CD14-positive monocyte (primary cell): ENCODE results near the gene ATPAF2. TPM values are rescaled to one million over a fixed set of nuclear protein-coding genes. Genes with fewer than 3 reads are reported as not detected.

Source experiments
- DNase-seq, 3 donors: peaks; one replicate each; pipeline ENCODE4 v3.0.0-alpha.2; 2011 to 2022
- H2AFZ ChIP-seq: 2 replicates; pipeline ENCODE4 v1.6.0; 2012; ENCODE audit warnings: mild to moderate bottlenecking, low read depth, low read length, inconsistent platforms; ENCODE audit not compliant: insufficient read depth, poor library complexity, severe bottlenecking
- H3K27ac ChIP-seq, 2 donors: 1 replicate in 1 of 2; 2 replicates in 1 of 2; pipeline ENCODE4 v1.5.1; 2012 to 2013; ENCODE audit warnings: low read length in 2 of 2, control low read depth in 1 of 2, inconsistent platforms in 1 of 2, low read depth in 1 of 2, mild to moderate bottlenecking in 1 of 2
- H3K27me3 ChIP-seq, 2 donors: one replicate each; pipeline versions ENCODE4 v1.6.0 to v1.6.1; 2011 to 2013; ENCODE audit warnings: low read length in 2 of 2; ENCODE audit not compliant: control insufficient read depth in 2 of 2, insufficient read depth in 2 of 2
- H3K36me3 ChIP-seq, 2 donors: replicated peaks in 1 of 2; 1 replicate in 1 of 2; 2 replicates in 1 of 2; pipeline versions ENCODE4 v1.5.1 to v1.6.1; 2012 to 2013; ENCODE audit warnings: low read length in 2 of 2, control low read depth in 1 of 2, inconsistent platforms in 1 of 2, mild to moderate bottlenecking in 1 of 2; ENCODE audit not compliant: insufficient read depth in 2 of 2, control insufficient read depth in 1 of 2
- H3K4me1 ChIP-seq, 2 donors: 1 replicate in 1 of 2; 2 replicates in 1 of 2; pipeline versions ENCODE4 v1.5.1 to v1.6.1; 2012 to 2013; ENCODE audit warnings: low read length in 2 of 2, control low read depth in 1 of 2, inconsistent platforms in 1 of 2, mild to moderate bottlenecking in 1 of 2, moderate library complexity in 1 of 2; ENCODE audit not compliant: insufficient read depth in 2 of 2, control insufficient read depth in 1 of 2
- H3K4me2 ChIP-seq: replicated peaks from 2 replicates; pipeline ENCODE3; 2012; ENCODE audit warnings: low read length, moderate library complexity, mild to moderate bottlenecking; ENCODE audit not compliant: poor library complexity, severe bottlenecking; ENCODE audit errors: extremely low read depth
- H3K4me3 ChIP-seq, 3 experiments: fragments of 200-600 bp in 1 of 3; sonication (generic) in 1 of 3; replicated peaks in 1 of 3; 1 replicate in 2 of 3; 2 replicates in 1 of 3; pipeline ENCODE4 v1.5.1; 2011 to 2013; ENCODE audit warnings: low read length in 3 of 3, mild to moderate bottlenecking in 3 of 3, control low read depth in 2 of 3, low read depth in 2 of 3, inconsistent platforms in 1 of 3, moderate library complexity in 1 of 3
- H3K79me2 ChIP-seq: 2 replicates; pipeline ENCODE4 v1.6.0; 2012; ENCODE audit warnings: mild to moderate bottlenecking, control low read depth, inconsistent platforms, low read length, moderate library complexity; ENCODE audit not compliant: insufficient read depth
- H3K9ac ChIP-seq: 2 replicates; pipeline ENCODE4 v1.6.0; 2017; ENCODE audit warnings: low read length, mild to moderate bottlenecking; ENCODE audit not compliant: insufficient read depth, poor library complexity, severe bottlenecking
- H3K9me3 ChIP-seq, 2 donors: replicated peaks in 1 of 2; 1 replicate in 1 of 2; 2 replicates in 1 of 2; pipeline versions ENCODE4 v1.5.1 to v1.6.1; 2012 to 2013; ENCODE audit warnings: low read length in 2 of 2, control low read depth in 1 of 2; ENCODE audit not compliant: control insufficient read depth in 1 of 2, insufficient read depth in 1 of 2
- H4K20me1 ChIP-seq: 2 replicates; pipeline ENCODE4 v1.6.0; 2012; ENCODE audit warnings: mild to moderate bottlenecking, low read length, control low read depth, moderate library complexity; ENCODE audit not compliant: insufficient read depth
- H3K27ac Mint-ChIP-seq, 7 donors: one replicate each; pipeline ENCODE4 v1.8.0; 2020; ENCODE audit warnings: mild to moderate bottlenecking in 7 of 7, mixed read lengths in 7 of 7, moderate library complexity in 6 of 7, inconsistent platforms in 2 of 7
- H3K27me3 Mint-ChIP-seq, 3 donors: one replicate each; pipeline ENCODE4 v1.8.0; 2021 to 2022; ENCODE audit warnings: low read depth in 3 of 3, mild to moderate bottlenecking in 3 of 3, mixed read lengths in 3 of 3, moderate library complexity in 3 of 3, inconsistent platforms in 1 of 3
- H3K36me3 Mint-ChIP-seq, 2 donors: one replicate each; pipeline ENCODE4 v1.8.0; 2020; ENCODE audit warnings: mixed read lengths in 2 of 2, inconsistent platforms in 1 of 2, mild to moderate bottlenecking in 1 of 2
- H3K4me1 Mint-ChIP-seq: one replicate; pipeline ENCODE4 v1.8.0; 2020; ENCODE audit warnings: mild to moderate bottlenecking, mixed read lengths
- H3K4me3 Mint-ChIP-seq, 2 donors: one replicate each; pipeline ENCODE4 v1.8.0; 2020; ENCODE audit warnings: mild to moderate bottlenecking in 2 of 2, mixed read lengths in 2 of 2, moderate library complexity in 1 of 2
- H3K9me3 Mint-ChIP-seq, 7 donors: one replicate each; pipeline ENCODE4 v1.8.0; 2020 to 2022; ENCODE audit warnings: mixed read lengths in 7 of 7, mild to moderate bottlenecking in 6 of 7, moderate library complexity in 6 of 7, inconsistent platforms in 2 of 7
- CTCF ChIP-seq: fragments of 200-600 bp; IDR thresholded peaks from one replicate; pipeline ENCODE4 v1.8.0; 2022; ENCODE audit warnings: antibody characterized with exemption, mild to moderate bottlenecking
- WGBS: methylation state at CpG from one replicate; pipeline ENCODE4 v1.1.5; 2013; ENCODE audit warnings: missing lambda C conversion rate; ENCODE audit not compliant: insufficient coverage; 5-methylcytosine and 5-hydroxymethylcytosine counted together
- intact Hi-C, 2 donors: fragments of 100-400 bp; cut with micrococcal nuclease; formaldehyde crosslinking; loops; one replicate each; pipeline versions ENCODE4 v1.15.0 to v1.15.1; 2023
- polyA plus RNA-seq, 3 donors: library from polyadenylated mRNA; depleted of rRNA in 1 of 3; unstranded in 2 of 3; stranded (reverse) in 1 of 3; fragments of 300-500 nt in 2 of 3; fragments of >200 nt in 1 of 3; fragmentation: Illumina TruSeq in 2 of 3; gene quantifications; 1 replicate in 2 of 3; 2 replicates in 1 of 3; pipeline ENCODE4 v1.2.3, GENCODE V29; 2012 to 2021

ATPAF2 gene
- polyA plus RNA-seq, 3 donors: 41.3 to 50.8 (median 44.9) TPM

GRCh38 chr17:18008496-18009268, 30.3 kb downstream of the ATPAF2 start:
- no peak for DNase-seq
- no peak overlapping the region for H3K27ac ChIP-seq
- H3K27ac Mint-ChIP-seq: peak overlapping the region in 1 of 7 donors; percentile 47
- peaks cover 67 to 80% of the 10 kb centered on the region in 2 donors for H3K36me3 Mint-ChIP-seq
- H3K27me3 ChIP-seq: no peaks in the 10 kb centered on the region
- H3K9me3 ChIP-seq: no peaks in the 10 kb centered on the region
- no peak overlapping the region for H3K4me3 Mint-ChIP-seq
- no peak overlapping the region for H2AFZ ChIP-seq
- H3K4me1 ChIP-seq: no peaks in the 10 kb centered on the region
- H3K4me1 Mint-ChIP-seq: no peaks in the 10 kb centered on the region
- H3K36me3 ChIP-seq: peaks cover 51 to 83% of the 10 kb centered on the region in 2 donors
- no peak overlapping the region for H3K9ac ChIP-seq
- H3K4me3 ChIP-seq: no peak overlapping the region
- H3K79me2 ChIP-seq: no peaks in the 10 kb centered on the region
- no peaks in the 10 kb centered on the region for H4K20me1 ChIP-seq
- no peak for TF ChIP-seq CTCF
- no peaks in the 10 kb centered on the region for H3K9me3 Mint-ChIP-seq
- intact Hi-C loops: no loop called here
- no peak overlapping the region for H3K4me2 ChIP-seq
- peaks cover 0 to 2% (median 0%) of the 10 kb centered on the region in 3 donors for H3K27me3 Mint-ChIP-seq
- 100% methylated on average over 1 of the region's 5 CpGs for WGBS

GRCh38 chr17:18006495-18007239, 32.3 kb downstream of the ATPAF2 start:
- Histone ChIP-seq H3K27ac (no peak overlapping the region), H3K79me2 (no peaks in the 10 kb centered on the region), H3K4me3 (no peak overlapping the region), H2AFZ (no peak overlapping the region), H3K9ac (no peak overlapping the region), H4K20me1 (no peaks in the 10 kb centered on the region), H3K4me2 (no peak overlapping the region), H3K27me3 (no peaks in the 10 kb centered on the region), H3K4me1 (no peaks in the 10 kb centered on the region), H3K36me3 (peaks cover 46 to 62% of the 10 kb centered on the region in 2 donors), H3K9me3 (no peaks in the 10 kb centered on the region)
- Mint-ChIP-seq H3K9me3 (no peaks in the 10 kb centered on the region), H3K27ac (peak overlapping the region in 1 of 7 donors; percentile 53), H3K4me1 (no peaks in the 10 kb centered on the region), H3K4me3 (no peak overlapping the region), H3K27me3 (peaks cover 0 to 2% (median 0%) of the 10 kb centered on the region in 3 donors), H3K36me3 (peaks cover 50 to 60% of the 10 kb centered on the region in 2 donors)
- no peak for DNase-seq
- 96% methylated on average over 21 of the region's 31 CpGs for WGBS
- intact Hi-C loops: no loop called here
- TF ChIP-seq CTCF: no peak
